COLO668 (cell line): ENCODE results near the gene LTBP4.

Experiments
- DNase-seq: peaks from one replicate; lab custom pipeline; 2025; ENCODE audit not compliant: unreplicated experiment; lab: John Stamatoyannopoulos, UW

LTBP4 gene

DNA sequence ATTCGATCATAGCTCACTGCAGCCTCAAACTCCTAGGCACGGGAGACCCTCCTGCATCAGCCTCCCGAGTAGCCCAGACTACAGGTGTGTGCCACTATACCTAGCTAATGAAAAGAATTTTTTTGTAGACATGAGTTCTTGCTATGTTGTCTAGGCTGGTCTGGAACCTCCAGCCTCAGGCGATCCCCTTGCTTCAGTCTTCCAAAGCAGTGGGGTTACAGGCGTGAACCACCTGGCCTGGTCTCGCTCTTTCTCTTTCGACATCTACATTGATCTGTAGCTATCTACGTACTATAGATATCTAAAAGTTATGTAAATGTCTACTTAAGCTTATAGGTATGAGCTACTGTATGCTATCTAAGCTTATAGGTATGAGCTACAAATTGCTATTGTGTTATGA, 56.9 kb downstream of the LTBP4 start:
- DNase-seq: no peak

DNA sequence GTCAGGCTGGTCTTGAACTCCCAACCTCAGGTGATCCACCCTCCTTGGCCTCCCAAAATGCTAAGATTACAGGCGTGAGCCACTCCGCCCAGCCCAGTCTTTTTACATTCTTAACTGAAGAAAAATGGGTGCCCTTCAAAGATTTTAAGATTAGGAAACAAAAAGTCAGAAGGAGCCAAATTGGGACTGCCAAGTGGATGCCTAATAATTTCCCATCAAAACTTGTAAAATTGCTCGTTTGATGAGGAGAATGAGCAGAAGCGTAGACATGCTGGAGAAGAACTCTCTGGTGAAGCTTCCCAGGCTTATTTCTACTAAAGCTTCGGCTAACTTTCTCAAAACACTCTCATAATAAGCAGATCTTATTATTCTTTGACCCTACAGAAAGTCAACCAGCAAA, 57.9 kb downstream of the LTBP4 start:
- DNase-seq: no peak

DNA sequence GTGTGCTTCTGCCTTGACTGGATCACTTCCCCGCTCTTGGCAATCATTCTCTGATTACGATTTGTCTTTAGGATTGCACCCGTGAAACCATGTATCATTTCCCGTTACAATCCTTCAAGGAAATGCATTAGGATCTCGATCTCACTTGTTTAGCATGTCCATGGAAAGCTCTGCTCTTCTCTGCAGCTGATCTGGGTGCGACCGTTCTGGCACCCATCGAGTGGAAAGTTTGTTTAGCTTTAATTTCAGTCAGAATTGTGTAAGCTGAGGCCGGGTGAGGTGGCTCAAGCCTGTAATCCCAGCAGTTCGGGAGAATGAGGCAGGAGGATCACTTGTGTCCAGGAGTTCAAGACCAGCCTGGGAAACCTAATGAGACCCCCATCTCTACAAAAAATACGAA, 58.4 kb downstream of the LTBP4 start:
- no peak for DNase-seq

DNA sequence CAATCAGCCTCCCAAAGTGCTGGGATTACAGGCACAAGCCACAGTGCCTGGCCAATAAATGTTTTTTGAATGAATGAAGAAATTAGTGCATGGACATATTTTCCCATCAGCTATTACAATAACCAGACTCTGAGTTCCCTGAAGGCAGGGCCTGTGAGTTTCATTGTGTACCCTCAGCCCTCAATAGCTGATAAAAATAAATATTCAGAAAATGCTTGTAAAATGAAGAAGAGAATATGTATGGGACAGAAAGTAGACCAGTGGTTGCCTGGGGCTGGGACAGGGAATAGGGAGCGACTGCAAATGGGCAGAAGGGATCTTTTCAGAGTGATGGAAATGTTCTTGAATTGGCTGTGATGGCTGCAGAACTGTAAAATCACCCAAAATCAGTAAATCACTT, 60.4 kb downstream of the LTBP4 start:
- DNase-seq: no peak

DNA sequence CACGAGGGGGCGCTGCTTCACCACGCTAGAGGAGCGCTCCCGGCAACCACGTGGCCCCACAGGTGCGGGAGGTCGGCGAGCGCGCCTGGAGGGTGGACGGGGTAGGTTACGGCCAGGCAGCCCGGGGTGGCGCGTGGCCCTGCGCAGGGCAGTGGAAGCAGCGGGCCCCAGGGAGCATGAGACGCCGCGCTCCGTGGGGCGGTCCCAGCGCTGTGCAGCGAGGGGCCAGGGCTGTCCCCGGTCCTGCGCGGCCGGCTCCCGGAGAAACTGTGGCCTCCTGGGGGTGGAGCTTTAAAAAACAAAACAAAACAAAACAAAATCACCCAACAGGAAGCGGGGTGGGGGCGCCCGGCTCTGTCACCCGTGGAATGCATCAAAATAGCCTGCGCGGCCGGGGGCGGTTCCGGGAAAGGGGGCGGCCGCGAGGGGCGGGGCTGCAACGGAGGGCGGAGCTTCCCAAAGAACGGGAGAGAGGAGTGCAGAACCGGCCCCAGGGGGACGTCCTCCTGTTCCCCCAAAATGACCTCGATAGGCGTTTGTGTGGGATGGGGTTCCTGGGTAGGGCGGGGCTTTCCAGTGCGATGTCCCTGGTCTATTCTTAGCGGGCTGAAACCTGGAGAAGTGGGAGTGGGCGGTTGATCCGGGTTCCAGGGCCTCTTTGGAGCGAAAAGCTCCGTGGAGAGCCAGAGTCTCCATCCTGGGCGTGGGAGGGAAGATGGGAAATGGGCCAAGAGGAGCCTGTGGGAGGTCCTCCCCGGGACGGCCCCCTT, 61.9 kb downstream of the LTBP4 start:
- DNase-seq: peak; percentile 87

DNA sequence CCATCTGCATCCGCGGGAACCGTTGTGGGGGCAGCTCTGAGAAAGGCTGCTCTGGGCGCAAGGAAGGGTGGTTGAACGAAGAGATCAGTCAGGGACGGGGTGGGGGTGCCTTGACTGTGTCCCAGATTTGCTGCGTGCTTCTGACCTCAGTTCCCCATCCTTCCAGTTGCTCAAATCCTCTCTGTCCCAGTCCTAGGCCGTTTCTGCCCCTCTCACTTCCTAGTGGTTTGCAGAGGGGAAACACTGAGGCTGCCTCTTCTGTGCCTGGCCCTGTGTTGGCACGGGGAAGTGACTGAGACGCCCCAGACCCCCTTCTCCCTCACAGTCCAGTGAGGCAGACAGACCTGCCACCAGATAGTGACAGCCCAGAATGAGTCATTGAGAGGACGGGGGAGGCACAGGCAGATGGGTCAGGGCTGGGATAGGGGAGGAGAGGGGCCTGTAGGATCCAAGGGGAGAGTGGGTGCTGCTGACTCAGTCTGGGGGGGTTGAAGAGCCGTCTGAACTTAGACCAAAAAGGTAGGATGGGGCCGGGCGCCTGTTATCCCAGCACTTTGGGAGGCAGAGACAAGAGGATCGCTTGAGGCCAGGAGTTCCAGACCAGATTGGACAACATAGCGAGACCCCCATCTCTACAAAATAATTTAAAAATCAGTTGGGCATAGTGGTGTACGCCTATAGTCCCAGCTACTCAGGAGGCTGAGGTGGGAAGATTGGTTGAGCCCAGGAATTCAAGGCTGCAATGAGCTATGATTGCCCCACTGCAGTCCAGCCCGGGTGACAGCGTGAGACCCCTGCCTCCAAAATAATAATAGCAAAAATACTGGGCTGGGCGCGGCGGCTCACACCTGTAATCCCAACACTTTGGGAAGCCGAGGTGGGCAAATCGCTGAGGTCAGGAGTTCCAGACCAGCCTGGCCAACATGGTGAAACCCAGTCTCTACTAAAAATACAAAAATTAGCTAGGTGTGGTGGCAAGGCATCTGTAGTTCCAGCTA, 62.8 kb downstream of the LTBP4 start:
- DNase-seq: no peak

DNA sequence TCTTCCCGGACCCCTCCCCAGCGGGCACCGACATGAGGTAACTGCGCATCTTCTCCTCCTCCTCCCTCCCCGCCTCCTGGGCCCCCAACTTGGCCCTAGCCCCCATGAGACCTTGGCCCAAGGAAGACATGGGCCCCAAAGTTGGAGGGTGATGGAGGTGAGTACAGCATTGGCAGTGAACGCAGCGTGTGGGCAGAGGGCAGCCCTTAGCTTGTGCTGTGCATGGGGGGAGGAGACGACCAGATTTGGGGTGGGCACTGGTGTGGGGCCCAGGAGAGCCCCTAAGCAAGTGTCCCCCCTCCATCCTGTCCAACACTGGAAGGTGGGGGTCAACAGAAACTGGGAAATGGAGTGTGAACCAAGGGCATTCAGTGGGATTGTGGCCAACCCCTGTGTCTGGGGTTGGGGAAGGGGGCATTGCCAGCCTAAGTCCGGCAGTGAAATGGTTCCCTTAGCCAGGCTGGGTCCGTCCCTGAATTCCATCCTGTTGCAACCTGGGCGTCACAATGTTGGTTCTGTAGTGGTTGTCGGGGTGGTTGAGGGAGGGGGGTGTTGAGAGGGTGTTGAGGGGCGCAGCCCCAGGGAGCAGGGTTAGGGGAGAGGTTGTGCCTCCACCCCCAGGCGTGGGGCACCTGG, 65.8 kb downstream of the LTBP4 start:
- DNase-seq: no peak

DNA sequence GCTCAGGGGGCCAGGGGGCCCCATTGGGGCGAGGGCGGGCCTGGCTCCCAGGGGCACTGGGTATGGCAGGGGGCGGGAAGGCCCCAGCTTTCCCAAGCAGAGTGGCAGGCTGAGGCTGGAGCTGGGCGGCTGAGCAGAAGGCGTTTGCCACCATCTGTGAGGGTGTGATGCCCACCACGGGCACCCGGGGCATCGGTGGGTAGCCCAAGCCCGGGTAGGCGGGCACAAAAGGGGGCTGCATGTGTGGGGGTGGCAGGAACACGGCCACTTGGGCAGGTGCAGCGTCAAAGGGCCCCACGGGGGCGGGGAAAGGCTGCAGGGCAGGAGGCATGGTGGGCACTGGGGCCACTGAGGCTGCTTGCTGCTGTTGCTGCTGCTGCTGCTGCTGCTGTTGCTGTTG, 66.4 kb downstream of the LTBP4 start:
- no peak for DNase-seq

DNA sequence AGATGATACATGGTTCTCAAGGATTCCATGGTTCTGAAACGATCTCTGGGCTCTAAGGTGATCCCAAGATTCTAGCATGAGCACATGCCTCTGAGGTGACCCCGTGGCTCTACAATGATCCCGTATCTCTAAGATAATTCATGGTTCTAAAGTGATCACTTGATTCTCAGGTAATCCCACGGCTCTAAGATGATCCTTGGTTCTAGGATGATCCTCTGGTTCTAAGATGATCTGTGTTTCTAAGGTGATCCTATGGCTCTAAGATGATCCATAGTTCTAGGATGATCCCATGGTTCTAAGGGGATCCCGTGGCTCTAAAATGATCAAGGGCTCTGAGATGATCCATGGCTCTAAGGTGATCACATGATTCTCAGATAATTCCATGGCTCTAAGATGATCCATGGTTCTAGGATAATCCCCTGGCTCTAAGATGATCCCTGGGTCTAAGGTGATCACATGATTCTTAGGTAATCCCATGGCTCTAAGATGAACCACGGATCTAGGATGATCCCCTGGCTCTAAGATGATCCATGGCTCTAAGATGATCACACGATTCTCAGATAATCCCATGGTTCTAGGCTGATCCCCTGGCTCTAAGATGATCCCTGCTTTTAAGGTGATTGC, 67.9 kb downstream of the LTBP4 start:
- DNase-seq: no peak

DNA sequence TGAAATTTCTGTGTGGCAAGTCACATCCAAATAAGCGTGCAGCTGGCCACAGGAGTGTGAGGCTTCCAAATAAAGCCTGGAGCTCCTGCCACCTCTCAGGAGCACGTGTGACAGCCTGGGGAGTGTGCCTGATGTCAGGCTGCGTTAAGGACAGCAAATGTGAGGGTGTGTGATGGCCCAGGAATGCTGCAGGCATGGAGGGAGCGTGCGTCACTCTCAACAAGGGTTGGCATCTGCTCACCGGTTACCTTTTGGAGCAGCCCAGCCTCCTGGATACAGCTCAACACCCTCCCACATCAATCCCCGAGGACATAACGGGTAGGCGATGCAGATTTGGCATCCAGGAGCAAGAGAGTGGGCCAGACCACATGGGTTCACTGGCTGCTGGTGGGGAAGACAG, 70.2 kb downstream of the LTBP4 start:
- DNase-seq: no peak

DNA sequence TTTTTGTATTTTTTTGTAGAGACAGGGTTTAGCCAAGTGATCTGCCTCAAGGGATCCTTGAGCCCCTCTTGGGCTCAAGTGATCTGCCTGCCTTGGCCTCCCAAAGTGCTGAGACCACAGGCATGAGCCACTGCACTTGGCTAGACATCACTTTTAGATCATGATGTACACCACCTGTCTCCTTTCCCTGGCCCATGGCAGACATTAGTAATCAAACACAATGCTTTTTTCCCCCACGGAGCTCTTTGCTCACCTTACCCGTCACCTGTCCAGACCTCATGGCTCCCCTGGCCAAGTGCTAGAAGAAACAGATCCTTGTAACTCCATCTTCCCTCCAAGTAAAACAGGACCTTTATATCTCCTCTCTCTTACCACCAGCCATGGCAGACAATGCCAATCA, 70.9 kb downstream of the LTBP4 start:
- no peak for DNase-seq

DNA sequence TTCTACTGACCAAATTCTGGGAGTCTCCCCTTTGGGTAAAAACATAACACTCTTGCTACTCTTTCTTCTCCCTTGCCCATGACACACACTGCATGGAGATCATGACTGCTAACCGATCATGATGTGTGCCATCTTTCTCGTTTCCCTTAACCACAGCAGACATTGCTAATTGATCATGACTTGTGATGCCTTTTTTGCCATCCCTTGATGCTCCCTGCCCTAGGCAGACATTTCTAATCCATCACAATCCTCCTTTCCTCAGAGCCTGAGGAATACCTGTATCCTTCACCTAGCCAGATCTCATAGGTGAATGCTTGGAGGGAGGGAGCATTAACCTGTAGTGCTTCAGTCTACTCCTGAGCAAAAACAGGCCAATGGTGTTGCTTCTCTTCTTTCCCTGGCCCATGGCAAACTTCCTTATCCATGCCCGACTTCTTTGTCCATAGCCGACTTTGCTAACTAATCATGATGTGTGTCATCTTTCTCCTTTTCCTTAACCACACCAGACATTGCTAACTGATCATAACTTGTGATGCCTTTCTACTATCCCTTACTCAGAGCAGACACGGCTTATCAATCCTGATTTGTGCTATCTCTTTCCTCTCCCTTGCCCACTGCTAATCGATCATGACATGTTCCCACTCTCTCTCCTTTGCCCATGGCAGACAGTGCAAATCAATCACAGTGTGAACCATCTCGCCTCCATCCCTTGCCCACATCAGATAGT, 71.6 kb downstream of the LTBP4 start:
- no peak for DNase-seq

DNA sequence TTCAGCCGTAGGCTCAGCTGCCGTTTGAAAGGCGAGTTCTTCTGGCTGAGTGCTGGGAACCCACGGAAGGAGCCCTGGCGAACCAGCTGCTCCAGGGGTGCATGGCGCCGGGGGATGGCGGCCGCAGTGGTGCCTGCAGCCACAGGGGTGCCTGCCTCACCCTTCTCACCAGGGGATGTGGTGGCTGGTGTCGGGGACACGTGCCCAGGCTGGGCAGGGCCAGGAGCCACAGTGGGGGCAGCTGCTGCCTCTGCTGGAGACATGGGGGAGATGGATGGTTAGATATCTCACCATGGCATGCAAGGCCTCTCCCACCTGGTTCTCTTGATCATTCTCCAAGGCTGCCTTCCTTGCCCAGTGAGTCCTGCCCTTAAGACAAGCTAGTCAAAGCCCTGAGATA, 72.2 kb downstream of the LTBP4 start:
- no peak for DNase-seq

DNA sequence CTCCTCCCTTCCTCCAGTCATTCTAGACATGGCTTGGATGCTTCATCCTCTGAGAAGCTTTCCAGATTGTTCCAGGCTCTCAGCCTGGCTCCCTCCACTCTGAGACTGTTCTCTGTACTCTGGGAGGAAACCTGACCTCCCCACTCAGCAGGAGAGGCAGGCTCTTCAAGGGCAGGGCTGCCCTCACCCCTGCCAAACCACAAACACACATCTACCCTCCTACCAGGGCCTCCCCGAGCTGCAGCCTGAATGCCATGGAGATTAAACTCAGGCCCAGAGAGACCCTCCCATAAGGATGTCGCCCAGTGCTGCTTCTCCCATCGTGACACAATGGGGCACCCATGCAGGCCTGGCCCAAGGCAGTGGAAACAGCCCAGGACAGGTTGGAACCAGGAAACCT, 73.1 kb downstream of the LTBP4 start:
- no peak for DNase-seq

DNA sequence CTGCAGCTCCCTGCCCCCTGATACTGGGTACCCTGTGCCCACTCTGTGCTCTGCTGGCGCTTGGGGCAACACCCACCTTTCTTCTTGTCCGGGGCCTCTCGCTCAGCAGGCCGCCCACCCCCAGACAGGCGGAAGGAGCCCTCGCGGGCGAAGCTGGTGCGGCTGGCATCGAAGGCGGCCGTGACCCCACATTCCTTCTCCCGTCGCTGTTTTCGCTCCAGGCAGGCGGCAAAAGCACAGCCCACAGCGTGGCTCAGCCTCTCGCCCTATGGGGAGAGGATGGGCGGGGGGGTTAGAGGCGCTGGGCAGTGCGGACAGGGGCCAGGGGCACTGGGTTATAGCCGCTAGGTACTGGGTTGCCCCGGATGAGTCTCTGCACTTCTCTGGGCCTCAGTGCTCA, 76.0 kb downstream of the LTBP4 start:
- no peak for DNase-seq
